H1 (cell line): ENCODE measurements around the gene C1orf210. TPM values are rescaled to one million over a fixed set of nuclear protein-coding genes. Genes with fewer than 3 reads are reported as not detected.

Experiments used
- ATF2 ChIP-seq: IDR thresholded peaks from 2 replicates; pipeline ENCODE4 v1.6.1; 2012; ENCODE audit warnings: low read length, inconsistent platforms
- FOSL1 ChIP-seq: IDR thresholded peaks from 2 replicates; pipeline ENCODE4 v1.6.1; 2011; ENCODE audit warnings: mild to moderate bottlenecking, low read depth, low read length, moderate library complexity; ENCODE audit not compliant: insufficient read depth
- PHF8 ChIP-seq: fragments of 200-600 bp; sonication (generic); conservative IDR thresholded peaks from 2 replicates; pipeline ENCODE4 v1.7.1; 2012; ENCODE audit warnings: low read depth, mild to moderate bottlenecking, inconsistent platforms, low read length, moderate library complexity
- POU5F1 ChIP-seq: IDR thresholded peaks from 2 replicates; pipeline ENCODE4 v1.6.1; 2011; ENCODE audit warnings: low read depth, mild to moderate bottlenecking, low read length, moderate library complexity
- SIX5 ChIP-seq: IDR thresholded peaks from 2 replicates; pipeline ENCODE4 v1.6.1; 2011; ENCODE audit warnings: mild to moderate bottlenecking, low read depth, low read length
- polyA plus RNA-seq, 7 experiments: library from polyadenylated mRNA; depleted of rRNA in 3 of 7; stranded (reverse) in 5 of 7; unstranded in 2 of 7; fragments of >200 nt in 5 of 7; fragments of 200-250 nt in 2 of 7; gene quantifications; 1 replicate in 5 of 7; 2 replicates in 1 of 7; 4 replicates in 1 of 7; pipeline versions ENCODE4 v1.2.1 to v1.2.3, GENCODE V29; 2011 to 2013; ENCODE audit warnings: missing spikeins in 2 of 7, mixed read lengths in 2 of 7
- total RNA-seq: library from RNA; stranded (reverse); fragmentation: NEBNext Ultra II Directional; extraction: Animal tissue kit (Norgen Biotek cat#: 25700); gene quantifications from 2 replicates; pipeline ENCODE4 v1.2.1, GENCODE V29; 2021

The C1orf210 gene
- total and polyA plus RNA-seq, 2 of the 8 experiments (the other 6 are each of a cell fraction or from before 2014, with no cell fraction given), result 12.0 to 27.9 TPM

GRCh38 chr1:43305926-43306687 lies 20.7 kb upstream of the C1orf210 start (continued):
- no peak for TF ChIP-seq ATF2
- no peak for TF ChIP-seq FOSL1
- no peak for TF ChIP-seq POU5F1
- TF ChIP-seq SIX5, result no peak
- no peak for TF ChIP-seq PHF8
